Measurements from ENCODE around the gene SLC39A1. TPM values are rescaled to one million over a fixed set of nuclear protein-coding genes. Genes with fewer than 3 reads are reported as not detected.

Gene SLC39A1
- total and polyA plus RNA-seq, 2 of the 4 experiments (the other 2 are of a cell fraction): 89.1 to 97.7 TPM

DNA sequence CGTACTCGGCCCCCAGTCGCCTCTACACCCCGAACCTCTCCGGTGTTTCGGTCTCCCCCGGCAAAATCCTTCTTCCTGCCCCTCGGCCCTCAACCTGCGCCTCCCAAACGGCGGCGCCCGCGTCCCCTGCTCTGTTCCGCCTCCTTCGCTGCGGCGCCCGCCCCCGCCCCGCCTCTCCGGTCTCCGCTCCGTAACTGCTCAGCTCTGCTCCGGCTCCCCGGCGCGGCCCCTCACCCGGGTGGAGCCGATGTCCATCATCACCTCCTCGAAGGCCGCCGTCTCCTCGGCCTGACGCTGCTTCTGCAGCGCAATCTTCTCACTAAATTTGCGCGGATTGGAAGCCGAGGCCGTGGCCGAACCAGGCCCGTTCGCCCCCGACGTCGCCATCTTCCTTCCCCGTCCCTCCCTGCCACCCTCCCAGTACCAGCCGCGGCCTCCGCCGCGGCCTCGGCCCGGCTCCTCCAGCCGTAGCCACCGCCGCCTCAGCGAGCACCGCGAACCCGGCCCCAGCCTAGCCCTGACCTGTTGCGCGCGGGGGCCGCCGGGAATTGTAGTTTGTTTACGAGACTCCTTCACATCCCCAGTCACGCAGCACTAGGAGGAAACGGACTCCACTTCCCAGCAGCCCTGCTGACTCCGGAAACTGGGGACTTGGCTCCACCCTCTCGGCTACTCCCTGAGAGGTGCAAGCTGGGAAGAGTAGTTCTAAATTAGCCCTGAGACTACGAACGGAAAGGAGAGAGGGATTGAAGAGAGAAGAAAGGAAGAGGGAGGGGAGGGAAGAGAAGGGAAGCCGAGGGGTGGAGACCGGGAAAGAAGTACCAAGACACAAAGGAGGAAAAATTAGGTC, 5.0 kb downstream of the SLC39A1 start, which contains the start of gene CRTC2:
CRTC2 (minus strand) TSS at position 502 of the 850 bp plus-strand sequence; CDS start at position 387, 115 bp downstream.
- peak within 1 kb of the TSS; percentile 98 for H3K14ac ChIP-seq (replicated peaks; ENCODE audit: low read depth, low read length)
- peak within 1 kb of the TSS; percentile 63 for H3K56ac ChIP-seq (ENCODE audit: extremely low read depth, insufficient read depth, low read length)
- H3K4me2 ChIP-seq (ENCODE audit: low read depth, low read length): peak within 1 kb of the TSS; percentile 100
- peaks cover 16% of the 10 kb centered on the region for H3K4me1 ChIP-seq (ENCODE audit: control insufficient read depth, insufficient read depth, low read length)
- H3K27ac ChIP-seq (ENCODE audit: insufficient read depth, low read length): peak within 1 kb of the TSS; percentile 92
- peak; percentile 78 for ATAC-seq (ENCODE audit: low read depth)
- 0% methylated on average over 31 of the region's 75 CpGs; no CpG with 5 or more reads in 1 of the 2 experiments for WGBS, 2 experiments (ENCODE audit: extremely low coverage in 2 of 2, insufficient read length in 1 of 2)
- H2BK5ac ChIP-seq (ENCODE audit: low read depth, low read length, poor library complexity, severe bottlenecking): peak within 1 kb of the TSS; percentile 71
- H2BK15ac ChIP-seq (ENCODE audit: low read depth, low read length): no peak within 1 kb of the TSS; the same call in 2 of the 3 replicates
- peak within 1 kb of the TSS; percentile 65 for H4K5ac ChIP-seq (ENCODE audit: low read depth, low read length)
- in situ Hi-C loops (cut with MboI; ENCODE audit: low sequenced_read_pairs) (loop anchor here (25.0 kb wide), 1 partner anchor 421 kb away; the partner anchor contains the start of genes S100A3, S100A4, S100A5 and S100A6), intact Hi-C loops (cut with micrococcal nuclease) (no loop called here), dilution Hi-C loops (cut with HindIII; ENCODE audit: low sequenced_read_pairs, unreplicated experiment) (no loop called here)
- H2BK120ac ChIP-seq (ENCODE audit: low read depth, low read length): peak within 1 kb of the TSS; percentile 23; the same call in 1 of the 2 replicates
- no peaks in the 10 kb centered on the region for H3K27me3 ChIP-seq (ENCODE audit: control insufficient read depth, insufficient read depth, low read length)
- peak within 1 kb of the TSS; percentile 35; the same call in 1 of the 2 replicates for H3K18ac ChIP-seq (ENCODE audit: low read depth, low read length)
- DNase-seq: peak; percentile 98
- peaks cover 20 to 79% of the 10 kb centered on the region in 2 experiments for H3K79me1 ChIP-seq (ENCODE audit: low read depth in 1 of 2, low read length in 2 of 2)
- no TSS peak for BruUV-seq (replicated peaks)
- H3K36me3 ChIP-seq (ENCODE audit: control insufficient read depth, insufficient read depth, low read length): peaks cover 26% of the 10 kb centered on the region
- H2AFZ ChIP-seq (replicated peaks; ENCODE audit: low read length, poor library complexity): peak within 1 kb of the TSS; percentile 86
- H3K4me3 ChIP-seq (ENCODE audit: insufficient read depth, low read depth, low read length): peak within 1 kb of the TSS; percentile 78
- H2AK9ac ChIP-seq (replicated peaks; ENCODE audit: low read depth, low read length, poor library complexity): peak within 1 kb of the TSS; percentile 32
- no peak within 1 kb of the TSS for H2BK20ac ChIP-seq (ENCODE audit: low read depth, low read length)
- H3K23ac ChIP-seq (ENCODE audit: low read depth, low read length): peak within 1 kb of the TSS; percentile 97
- H3K9ac ChIP-seq (ENCODE audit: low read depth, low read length): peak within 1 kb of the TSS; percentile 92
- H4K20me1 ChIP-seq (ENCODE audit: insufficient read depth, low read length): peaks cover 41% of the 10 kb centered on the region
- peak within 1 kb of the TSS; percentile 44 for H4K91ac ChIP-seq (ENCODE audit: insufficient read depth, low read depth, low read length)
- H3K4ac ChIP-seq (ENCODE audit: low read depth, low read length): peak within 1 kb of the TSS; percentile 85
- POLR2A ChIA-PET (ENCODE audit: unreplicated experiment): interaction anchor here (0.5 to 1.3 kb wide), 5 partner anchors 12 to 417 kb away, joined by 3 to 6 read pairs (median 3); partner anchors contain the start of genes DENND4B and RPS27
- CTCF ChIA-PET: interaction anchor here (1.0 to 1.3 kb wide), 2 partner anchors 9 to 12 kb away, joined by 3 read pairs; partner anchors contain the start of genes CREB3L4 and DENND4B
- no peaks in the 10 kb centered on the region for H3K9me3 ChIP-seq (ENCODE audit: control insufficient read depth, insufficient read depth, low read length)
- H4K8ac ChIP-seq (ENCODE audit: low read depth in 2 of 2, low read length in 2 of 2): peak within 1 kb of the TSS; percentile 19 to 94
- TF ChIP-seq, protein P1, sequence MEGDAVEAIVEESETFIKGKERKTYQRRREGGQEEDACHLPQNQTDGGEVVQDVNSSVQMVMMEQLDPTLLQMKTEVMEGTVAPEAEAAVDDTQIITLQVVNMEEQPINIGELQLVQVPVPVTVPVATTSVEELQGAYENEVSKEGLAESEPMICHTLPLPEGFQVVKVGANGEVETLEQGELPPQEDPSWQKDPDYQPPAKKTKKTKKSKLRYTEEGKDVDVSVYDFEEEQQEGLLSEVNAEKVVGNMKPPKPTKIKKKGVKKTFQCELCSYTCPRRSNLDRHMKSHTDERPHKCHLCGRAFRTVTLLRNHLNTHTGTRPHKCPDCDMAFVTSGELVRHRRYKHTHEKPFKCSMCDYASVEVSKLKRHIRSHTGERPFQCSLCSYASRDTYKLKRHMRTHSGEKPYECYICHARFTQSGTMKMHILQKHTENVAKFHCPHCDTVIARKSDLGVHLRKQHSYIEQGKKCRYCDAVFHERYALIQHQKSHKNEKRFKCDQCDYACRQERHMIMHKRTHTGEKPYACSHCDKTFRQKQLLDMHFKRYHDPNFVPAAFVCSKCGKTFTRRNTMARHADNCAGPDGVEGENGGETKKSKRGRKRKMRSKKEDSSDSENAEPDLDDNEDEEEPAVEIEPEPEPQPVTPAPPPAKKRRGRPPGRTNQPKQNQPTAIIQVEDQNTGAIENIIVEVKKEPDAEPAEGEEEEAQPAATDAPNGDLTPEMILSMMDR (conservative IDR thresholded peaks at IDR 0.05; ENCODE audit: low read depth, low read length): 0 out of 2 replicates have a peak, but pooled peaks have one; percentile 4
- 0 out of 2 replicates have a peak, but pooled peaks have one; percentile 1 for TF ChIP-seq NFE2L2 (IDR thresholded peaks at IDR 0.05; ENCODE audit: low read depth, low read length)
- TF ChIP-seq CHD1 (IDR thresholded peaks at IDR 0.05; ENCODE audit: low read depth, low read length): no peak
- TF ChIP-seq MAFK (IDR thresholded peaks at IDR 0.05; ENCODE audit: low read depth, low read length): peak; percentile 36; the same call in 1 of the 2 replicates
- TF ChIP-seq FOS (IDR thresholded peaks at IDR 0.05; ENCODE audit: low read depth, low read length): no peak
- TF ChIP-seq POLR2A (IDR thresholded peaks at IDR 0.05; ENCODE audit: low read depth, low read length): peak; percentile 72
- peak; percentile 55; the same call in 1 of the 2 replicates for TF ChIP-seq MAZ (IDR thresholded peaks at IDR 0.05; ENCODE audit: borderline replicate concordance, low read depth, low read length)
- H3K9me1 ChIP-seq (ENCODE audit: insufficient read depth, low read length): peaks cover 27% of the 10 kb centered on the region
- peak within 1 kb of the TSS; percentile 92 for H2AK5ac ChIP-seq (ENCODE audit: low read depth, low read length)
